HG03575 (cell line): ENCODE data around the gene CPA3.

ENCODE experiments used
- ATAC-seq: cut with Tn5 transposase; IDR thresholded peaks from one replicate; pipeline ENCODE4 v1.9.1; 2021; ENCODE audit not compliant: unreplicated experiment, insufficient number of reproducible peaks, low FRiP score; ENCODE audit errors: extremely low read depth

Gene CPA3, protein sequence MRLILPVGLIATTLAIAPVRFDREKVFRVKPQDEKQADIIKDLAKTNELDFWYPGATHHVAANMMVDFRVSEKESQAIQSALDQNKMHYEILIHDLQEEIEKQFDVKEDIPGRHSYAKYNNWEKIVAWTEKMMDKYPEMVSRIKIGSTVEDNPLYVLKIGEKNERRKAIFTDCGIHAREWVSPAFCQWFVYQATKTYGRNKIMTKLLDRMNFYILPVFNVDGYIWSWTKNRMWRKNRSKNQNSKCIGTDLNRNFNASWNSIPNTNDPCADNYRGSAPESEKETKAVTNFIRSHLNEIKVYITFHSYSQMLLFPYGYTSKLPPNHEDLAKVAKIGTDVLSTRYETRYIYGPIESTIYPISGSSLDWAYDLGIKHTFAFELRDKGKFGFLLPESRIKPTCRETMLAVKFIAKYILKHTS

DNA sequence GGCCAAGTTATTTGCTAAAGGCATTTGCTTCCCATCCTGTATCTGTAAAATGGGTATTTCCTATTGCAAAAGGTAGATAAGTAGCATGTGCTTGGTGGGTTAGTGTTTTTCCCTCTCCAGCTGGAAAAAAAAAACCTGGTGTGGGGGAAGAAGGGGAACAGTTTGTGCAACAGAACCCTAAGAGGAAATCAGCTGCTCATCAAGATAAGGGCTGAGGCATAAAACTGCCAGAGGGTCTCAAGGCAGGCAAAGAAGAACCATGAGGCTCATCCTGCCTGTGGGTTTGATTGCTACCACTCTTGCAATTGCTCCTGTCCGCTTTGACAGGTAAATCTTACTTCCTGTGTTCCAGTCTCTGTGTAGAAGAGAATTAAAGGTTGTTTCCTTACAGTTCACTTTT is at the start of gene CPA3:
TSS of gene CPA3 (plus strand) at position 248 of the 400 bp plus-strand sequence. CDS start at position 260, 12 bp downstream.
- ATAC-seq = no peak

DNA sequence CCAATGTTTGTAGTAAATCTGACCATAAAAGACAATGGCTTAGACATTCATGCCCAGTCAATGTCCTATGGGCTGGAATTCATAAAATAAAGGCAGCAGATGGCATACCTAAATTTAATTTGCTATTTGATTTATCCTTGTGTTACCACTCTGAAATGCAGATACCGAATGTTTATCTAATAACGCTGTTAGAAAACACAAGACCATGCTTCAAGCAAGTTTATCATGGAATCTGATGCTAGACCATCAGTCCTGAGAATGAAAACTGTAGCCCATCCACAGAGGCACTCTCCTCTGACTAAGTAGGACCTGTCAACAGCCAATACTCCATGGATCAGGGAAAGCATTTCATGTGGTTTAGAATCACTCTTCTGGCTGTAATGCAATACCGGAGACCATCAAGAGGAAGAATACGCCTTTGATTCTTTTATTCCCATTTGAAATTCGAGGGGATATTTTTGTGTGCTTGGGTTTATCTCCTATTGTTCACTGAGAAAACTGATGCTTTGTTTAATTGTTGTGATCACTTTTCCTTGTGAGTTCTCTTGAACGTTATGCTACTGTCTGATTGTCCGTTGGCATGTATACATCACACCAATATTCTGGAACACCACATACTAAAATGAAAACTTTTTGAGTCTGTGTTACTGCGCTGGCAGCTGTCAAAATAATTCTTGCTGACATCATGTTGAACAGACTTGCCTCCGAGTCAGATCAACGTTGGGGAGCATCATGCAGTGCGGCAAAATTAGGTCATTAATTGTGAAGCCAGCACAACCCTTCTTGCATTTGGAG is 49.6 kb upstream of the CPA3 start:
- ATAC-seq = no peak

DNA sequence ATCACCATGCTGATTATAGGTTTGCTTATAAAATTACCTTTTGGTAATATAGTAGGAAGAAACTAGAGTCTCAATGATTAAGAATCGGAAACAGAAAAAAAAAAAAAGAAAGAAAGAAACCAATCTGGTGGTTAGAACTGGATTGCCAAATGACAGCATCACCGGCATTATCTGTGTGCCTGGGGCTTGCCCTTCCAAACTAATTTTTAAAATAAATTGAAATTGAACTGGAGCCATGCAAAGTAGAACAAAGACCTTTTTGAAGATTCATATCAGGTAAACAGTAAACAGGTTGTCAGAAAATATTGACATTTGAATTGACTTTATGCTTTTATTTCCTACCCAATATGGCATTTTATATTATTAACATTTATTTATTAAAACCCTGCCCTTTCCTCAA is 48.7 kb upstream of the CPA3 start:
- no peak for ATAC-seq

DNA sequence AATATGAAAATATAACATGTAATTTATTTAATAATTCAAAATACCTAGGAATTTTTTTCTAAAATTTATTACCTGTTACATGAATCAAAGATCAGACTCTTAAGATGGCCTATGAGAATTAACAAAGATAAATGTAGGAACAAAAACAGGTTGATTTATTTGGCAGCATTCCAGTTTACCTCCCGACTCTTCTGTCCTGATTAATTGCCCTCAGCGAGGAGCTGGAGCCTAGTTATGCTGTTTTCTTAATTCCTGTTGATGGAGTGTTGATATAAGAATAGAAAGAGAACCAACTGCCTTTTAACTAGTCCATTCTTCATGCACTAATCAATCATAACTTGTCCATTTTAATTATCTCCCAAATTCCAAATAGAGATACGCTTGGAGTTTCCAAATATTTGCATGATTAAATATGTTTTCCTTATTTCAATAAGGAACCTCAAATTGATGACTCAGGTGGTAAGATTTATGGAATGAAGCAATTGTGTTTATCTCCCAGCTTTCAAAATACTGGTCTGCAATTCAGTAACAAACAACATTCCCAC is 48.0 kb upstream of the CPA3 start:
- no peak for ATAC-seq

DNA sequence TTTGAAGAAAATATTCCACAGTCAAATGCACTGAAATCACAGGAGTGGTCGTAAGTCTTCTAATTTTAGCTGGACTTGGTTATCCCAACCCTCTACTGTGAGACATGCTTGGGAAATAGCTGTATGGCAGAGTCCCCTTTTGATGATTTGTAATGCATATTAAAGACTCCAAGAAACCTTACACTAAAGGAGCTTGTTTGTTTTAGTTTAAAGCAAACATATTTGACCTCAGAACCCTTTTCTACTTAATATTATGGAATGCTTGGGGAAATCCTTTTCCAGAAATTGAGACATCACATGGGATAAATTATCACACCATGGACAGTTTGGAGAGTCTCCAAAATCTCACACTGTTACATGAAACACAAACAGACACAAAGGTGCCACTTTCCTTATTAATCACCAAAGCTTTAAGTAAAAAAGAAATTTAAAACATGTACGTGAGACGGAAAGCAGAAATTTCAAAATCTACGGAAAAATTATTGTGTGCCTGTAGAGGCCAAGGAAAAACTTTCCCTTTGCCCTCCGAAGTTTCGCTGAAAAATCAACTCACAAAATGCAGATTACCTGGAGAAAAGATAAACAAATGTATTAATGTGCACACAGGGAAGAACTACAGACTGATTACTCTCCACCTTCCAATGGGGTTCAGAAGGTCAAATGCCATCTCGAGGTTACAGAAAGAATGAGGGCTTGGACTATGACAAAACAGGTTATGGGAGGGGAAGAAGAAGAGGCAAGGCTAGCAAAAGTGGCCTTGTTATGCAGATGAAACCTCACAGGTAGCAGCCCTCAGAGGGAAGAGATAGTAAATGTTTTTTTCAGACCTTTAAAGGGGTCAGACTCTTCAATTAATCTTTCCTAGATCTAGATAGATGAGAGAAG is 44.5 kb upstream of the CPA3 start:
- no peak for ATAC-seq

DNA sequence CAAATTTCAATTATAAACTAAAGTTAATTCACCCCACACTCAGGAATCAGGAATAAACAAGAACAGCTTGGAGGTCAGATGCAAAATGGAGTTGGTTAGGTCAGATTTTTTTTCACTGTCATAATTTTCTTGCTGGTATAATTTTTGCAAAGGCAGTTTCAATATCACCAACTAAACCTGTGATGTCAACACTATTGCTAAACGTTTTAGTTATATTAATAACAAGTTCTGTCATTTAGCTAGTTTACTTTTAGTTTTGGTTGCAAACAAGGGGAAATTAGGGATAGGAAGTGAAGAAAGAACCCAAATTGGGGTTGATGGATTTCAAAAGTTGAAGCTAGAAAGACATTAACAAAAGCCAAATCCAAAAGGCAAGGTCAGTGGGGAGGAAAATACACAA is 42.1 kb upstream of the CPA3 start:
- ATAC-seq = no peak

DNA sequence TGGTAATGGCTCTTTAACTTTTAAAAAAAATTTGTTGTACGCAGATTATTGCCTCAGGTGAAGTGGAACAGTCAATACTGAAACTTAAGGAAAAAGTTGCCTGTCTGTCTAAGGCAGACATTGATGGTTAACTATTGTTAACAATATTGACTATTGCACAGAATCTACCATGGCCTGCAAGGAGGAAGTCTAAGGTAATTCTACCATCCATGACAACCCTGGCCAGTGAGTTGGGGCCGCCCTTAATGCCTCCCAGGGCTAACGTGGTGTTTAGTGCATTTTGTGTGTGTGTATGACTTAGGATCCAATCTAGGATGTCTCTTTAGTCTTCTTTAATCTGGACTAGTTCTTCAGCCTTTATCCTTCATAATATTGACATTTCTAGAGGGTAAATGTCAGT is 39.6 kb upstream of the CPA3 start:
- ATAC-seq = no peak

DNA sequence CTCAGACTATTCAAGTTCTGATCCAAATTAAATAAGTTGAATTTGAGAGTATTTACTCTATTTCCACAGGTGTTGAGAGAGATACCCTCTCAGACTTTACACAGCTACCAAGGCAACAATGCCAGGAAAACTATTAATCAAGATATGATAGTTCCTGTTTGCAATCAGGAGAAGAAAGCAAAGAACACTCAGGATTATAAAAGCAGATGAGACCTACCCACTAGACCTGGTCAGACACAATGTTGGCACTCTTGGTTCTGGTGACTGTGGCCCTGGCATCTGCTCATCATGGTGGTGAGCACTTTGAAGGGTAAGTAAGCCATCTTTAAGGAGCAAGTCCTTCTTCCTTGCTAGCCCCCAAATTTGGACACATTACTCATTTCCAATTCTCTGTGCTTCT is 37.5 kb upstream of the CPA3 start, which contains the start of gene CPB1:
TSS of gene CPB1 (plus strand) at position 227 of the 400 bp plus-strand sequence. CDS start at position 240, 13 bp downstream.
- ATAC-seq = no peak

DNA sequence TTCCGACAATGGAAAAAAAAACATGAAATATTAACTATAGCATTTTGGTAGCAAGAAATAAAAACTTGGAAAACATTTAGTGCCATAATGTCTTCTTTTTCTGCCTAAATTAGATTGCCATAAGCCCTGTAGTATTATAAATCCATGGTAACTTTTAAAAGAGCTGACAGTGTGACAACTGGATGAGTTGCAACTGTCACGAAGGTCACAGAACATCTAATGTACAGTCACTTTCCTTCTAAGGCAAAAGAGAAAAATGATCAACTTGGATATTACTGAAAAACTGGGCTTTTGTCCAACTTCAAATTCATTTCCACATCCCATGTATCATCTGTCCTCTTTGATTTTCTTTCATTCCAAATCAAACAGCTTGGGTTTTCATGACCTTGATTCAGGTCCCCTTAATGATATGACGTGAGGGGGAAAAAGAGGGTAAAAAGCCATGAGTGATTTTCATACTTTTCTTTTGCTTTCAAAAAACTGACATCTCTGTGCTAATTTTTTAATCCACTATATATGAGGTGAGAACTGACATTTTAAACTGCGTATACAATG is 36.9 kb upstream of the CPA3 start:
- ATAC-seq = no peak

DNA sequence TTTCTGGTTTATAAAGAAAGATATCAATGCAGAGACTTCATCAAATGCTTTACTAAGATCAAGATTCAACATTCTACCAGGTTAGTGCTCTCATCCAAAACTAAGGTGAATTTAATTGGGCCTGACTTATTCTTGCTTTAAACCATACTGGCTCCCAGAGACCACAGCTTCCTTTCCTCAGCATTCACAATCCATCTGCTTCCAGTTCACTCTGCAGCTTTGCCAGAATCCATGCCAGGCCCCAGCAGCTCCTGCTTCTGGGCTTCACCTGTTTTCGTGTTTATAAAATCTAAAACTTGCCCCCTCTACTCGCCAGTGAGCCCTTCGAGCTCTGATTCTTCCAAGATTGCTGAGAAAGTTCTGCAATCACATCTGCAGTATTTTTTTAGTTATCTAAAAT is 35.2 kb upstream of the CPA3 start:
- ATAC-seq = no peak

DNA sequence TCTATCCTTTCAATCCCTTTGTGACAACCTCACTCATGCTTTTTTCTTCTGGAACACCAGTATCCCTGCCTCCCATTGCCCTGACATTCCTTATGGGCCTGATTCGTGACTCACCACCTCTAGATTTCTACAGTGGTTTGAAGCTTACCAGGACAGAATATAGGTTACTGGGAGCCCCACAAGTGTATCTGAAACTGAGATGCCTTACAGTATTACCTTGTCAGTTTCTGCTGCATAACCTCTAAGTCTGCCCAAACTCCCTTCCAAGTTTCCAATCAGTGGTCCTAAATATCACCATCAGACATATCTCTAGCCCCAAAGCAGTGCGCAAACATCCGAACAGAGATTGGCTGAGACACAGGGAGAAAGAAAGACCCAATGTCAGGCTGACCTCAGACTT is 31.9 kb upstream of the CPA3 start:
- ATAC-seq = no peak

DNA sequence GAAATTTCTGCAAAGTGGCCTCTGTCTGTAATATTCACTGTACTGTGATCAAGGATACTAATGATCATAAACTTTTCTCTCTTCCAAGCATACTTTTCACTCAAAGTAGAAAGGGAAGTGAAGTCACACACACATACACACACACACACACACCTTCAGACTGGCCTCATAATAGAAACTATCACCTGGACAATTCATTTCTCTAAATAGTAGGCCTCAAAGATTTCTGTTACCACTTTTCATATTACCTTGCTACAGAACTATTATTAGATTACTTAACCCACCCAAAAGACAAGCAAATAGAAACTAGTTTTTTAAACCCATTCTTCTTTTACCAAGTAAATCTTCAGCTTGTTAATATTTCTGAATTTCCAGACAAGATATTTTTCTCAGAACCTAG is 25.3 kb upstream of the CPA3 start:
- ATAC-seq = no peak

DNA sequence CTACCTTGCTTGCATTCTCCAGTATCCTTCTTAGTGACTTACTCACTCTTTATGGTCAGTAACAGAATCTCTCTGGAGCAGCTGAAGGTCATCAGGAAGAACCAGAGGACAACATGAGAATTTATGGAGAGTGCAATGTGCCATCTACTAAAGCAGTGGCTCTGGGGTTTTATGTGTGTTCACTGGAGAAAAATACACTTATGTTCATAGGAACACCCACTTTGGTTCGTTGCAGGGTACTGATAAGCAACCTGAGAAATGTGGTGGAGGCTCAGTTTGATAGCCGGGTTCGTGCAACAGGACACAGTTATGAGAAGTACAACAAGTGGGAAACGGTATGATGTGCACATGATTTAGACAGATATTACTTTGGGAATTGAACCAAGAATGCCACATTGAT is 24.6 kb upstream of the CPA3 start:
- ATAC-seq = no peak

DNA sequence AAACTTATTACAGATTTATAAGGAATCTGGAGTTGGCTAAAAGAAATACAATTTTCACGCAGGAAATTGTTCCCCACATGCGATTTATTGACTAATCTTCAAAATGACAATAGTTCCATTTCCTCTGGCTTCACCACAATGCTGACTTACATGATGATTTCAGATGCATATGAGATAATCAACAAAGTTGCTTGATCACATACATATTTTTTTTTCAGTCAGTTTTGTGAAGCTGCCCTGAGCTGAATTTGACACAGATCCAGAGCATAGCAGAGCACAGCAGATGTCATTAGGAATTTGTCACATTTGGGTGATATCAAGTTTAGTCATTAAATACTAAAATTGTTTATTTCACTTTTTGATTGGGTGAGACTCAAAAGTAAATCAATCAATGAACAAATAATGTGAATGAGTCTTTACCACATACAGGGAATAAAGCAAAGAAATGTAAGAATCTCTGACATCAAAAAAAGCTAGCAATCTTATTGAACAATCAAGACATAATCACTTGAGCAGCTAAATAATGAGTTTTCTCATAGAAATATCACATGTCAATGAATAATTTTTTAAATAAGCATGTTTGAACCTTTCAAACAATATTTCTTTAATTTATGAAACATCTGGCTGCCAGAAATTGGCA is 19.2 kb upstream of the CPA3 start:
- no peak for ATAC-seq

DNA sequence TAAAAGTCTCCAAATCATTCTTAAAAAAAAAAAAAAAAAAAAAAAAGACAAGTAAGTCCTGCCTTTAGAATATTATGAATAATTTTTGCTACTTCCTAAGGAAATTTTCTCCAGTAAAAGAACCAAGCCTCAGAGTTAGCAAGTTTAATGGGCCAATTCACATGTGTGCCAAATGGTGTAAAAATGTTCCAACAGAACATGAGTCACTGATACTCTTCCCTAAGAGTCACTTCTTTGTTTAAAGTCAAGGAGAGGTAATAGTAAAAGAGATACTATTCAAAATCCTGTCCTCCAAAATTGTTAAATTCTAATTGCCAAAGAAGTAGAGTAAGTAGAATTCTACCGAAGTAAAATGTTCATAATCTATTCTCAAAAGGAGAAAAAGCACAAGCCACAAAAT is 17.7 kb upstream of the CPA3 start:
- no peak for ATAC-seq

DNA sequence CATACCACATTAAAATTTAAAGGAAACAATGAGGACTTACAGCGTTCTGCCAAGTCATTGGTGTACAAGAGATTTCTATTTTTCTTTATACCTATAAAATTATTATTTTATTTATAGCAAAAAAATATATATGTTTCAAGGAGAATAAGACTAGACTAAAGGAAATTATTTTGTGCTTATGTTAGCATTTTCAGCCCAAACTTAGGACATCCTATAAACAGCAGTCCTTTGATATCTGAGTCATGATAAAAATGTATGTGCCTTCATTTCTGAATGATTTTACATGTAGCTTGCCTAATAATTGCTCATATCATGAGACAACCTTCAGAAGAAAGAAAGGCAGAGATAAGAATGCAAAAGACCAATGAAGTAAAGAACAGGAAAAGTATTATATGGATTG is 16.7 kb upstream of the CPA3 start:
- no peak for ATAC-seq

DNA sequence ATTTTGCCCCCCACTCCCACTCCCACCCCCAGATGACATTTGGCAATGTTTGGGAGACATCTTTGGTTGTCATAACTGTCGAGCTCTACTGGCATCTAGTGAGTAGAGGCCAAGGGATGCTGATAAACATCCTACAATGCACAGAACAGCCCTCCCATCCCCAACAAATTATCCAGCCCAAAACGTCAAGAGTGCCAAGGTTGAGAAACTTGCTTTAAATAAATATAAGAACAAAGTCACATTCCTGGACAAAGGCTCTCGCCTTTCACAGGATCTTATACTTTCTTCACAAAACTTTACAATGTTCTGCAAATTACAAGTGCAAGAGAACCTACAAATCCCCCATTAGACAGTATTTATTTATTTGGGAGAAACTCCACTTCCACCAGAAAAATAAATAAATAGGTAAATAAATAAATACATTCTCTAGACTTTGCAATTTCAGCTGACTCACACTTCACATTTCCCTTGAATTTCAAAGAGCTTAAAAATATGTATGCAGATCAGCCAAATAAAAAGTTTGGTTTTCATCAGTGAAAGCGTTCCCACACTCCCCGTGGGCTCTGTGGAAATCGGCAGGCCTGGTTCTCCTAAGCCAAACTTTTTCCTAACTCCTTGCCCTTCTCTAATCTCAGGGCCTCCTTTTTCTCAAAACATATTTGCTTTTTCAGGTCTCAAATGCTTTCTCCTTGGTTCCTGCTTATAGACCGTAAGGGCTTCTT is 12.7 kb upstream of the CPA3 start:
- ATAC-seq = no peak

DNA sequence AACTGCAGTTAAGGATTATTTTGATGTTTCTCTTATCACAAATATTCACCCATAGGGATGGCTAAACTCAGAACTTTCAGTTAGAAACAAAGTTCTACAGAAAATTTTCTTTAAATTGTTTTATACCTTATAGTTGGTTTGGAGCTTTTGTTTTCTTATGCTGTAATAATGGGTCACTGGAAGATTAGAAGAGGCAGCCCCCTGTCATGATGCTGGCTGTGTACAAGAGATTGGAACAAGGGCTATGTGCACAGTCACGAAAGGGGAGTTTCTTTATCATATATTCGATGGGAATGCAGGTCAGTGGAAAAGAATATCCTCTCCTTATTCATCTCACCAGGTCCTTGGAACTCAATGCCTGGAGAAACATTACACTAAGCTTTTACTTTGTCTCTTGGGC is 12.0 kb upstream of the CPA3 start:
- no peak for ATAC-seq
